Activated CD8-positive, alpha-beta memory T cell treated with anti-CD3 and anti-CD28 coated beads for 36 hours (primary cell): ENCODE results near the gene AGBL1. TPM values are rescaled to one million over a fixed set of nuclear protein-coding genes. Genes with fewer than 3 reads are reported as not detected.
"Not testable (repeated sequence)": the region's sequence is repeated elsewhere in the genome, so short reads cannot be mapped to it uniquely, and the experiment has no call there.

Experiments used
- CTCF ChIA-PET: fragments of 350-600 bp; sonication (Branson Sonifier 250); formaldehyde crosslinking; loops from one replicate; lab custom pipeline; 2021; ENCODE audit warnings: antibody characterized with exemption; lab: Charles Lee
- POLR2A ChIA-PET: fragments of 350-600 bp; sonication (Branson Sonifier 250); formaldehyde crosslinking; loops from one replicate; lab custom pipeline; 2021; ENCODE audit warnings: antibody characterized with exemption; lab: Charles Lee
- total RNA-seq, 2 experiments: library from RNA; stranded (reverse); gene quantifications; one replicate each; pipeline ENCODE4 v1.2.3, GENCODE V29; 2021

AGBL1 gene
- total RNA-seq, 2 experiments from 2014 or later = not detected

- ChIA-PET CTCF (no interaction called here), POLR2A (no interaction called here)
Observed at GRCh38 chr15:87032295-87032694, 952.6 kb downstream of the AGBL1 start.

- ChIA-PET CTCF (no interaction called here), POLR2A (no interaction called here)
Observed at GRCh38 chr15:87033056-87033455, 953.4 kb downstream of the AGBL1 start.

GRCh38 chr15:87034886-87035285 lies 955.2 kb downstream of the AGBL1 start:
- CTCF ChIA-PET = no interaction called here
- POLR2A ChIA-PET = no interaction called here

GRCh38 chr15:87038404-87038803 lies 958.7 kb downstream of the AGBL1 start:
- CTCF ChIA-PET = no interaction called here
- POLR2A ChIA-PET = no interaction called here

GRCh38 chr15:87042619-87043018 lies 962.9 kb downstream of the AGBL1 start:
- CTCF ChIA-PET, POLR2A ChIA-PET: not testable (repeated sequence)

GRCh38 chr15:87045746-87046145 lies 966.1 kb downstream of the AGBL1 start:
- ChIA-PET CTCF (no interaction called here), POLR2A (no interaction called here)

GRCh38 chr15:87047203-87047965 lies 967.7 kb downstream of the AGBL1 start:
- CTCF ChIA-PET = no interaction called here
- POLR2A ChIA-PET = no interaction called here
